Neural progenitor cell (in vitro differentiated cells): Measurements from ENCODE around the gene PLD5. TPM values are rescaled to one million over a fixed set of nuclear protein-coding genes. Genes with fewer than 3 reads are reported as not detected.
"Not testable (repeated sequence)": the region's sequence is repeated elsewhere in the genome, so short reads cannot be mapped to it uniquely, and the experiment has no call there.

Source experiments
- DNase-seq: peaks from one replicate; pipeline ENCODE4 v3.0.0-alpha.2; 2016; ENCODE audit warnings: low spot score
- H2AFZ ChIP-seq: fragments of 200-600 bp; sonication (generic); replicated peaks from 2 replicates; pipeline ENCODE4 v1.6.1; 2016; ENCODE audit warnings: antibody characterized with exemption
- H3F3A ChIP-seq: fragments of 200-600 bp; sonication (generic); 2 replicates; pipeline ENCODE4 v1.6.1; 2016; ENCODE audit warnings: antibody characterized with exemption, low read depth
- H3K27ac ChIP-seq: fragments of 200-600 bp; sonication (generic); 2 replicates; pipeline ENCODE4 v1.5.1; 2016; ENCODE audit warnings: mild to moderate bottlenecking
- H3K27me3 ChIP-seq: fragments of 200-600 bp; sonication (generic); 2 replicates; pipeline ENCODE4 v1.6.1; 2016; ENCODE audit warnings: mild to moderate bottlenecking, moderate library complexity
- H3K36me3 ChIP-seq: fragments of 200-600 bp; sonication (generic); 2 replicates; pipeline ENCODE4 v1.5.1; 2016
- H3K4me1 ChIP-seq: fragments of 200-600 bp; sonication (generic); 2 replicates; pipeline ENCODE4 v1.6.1; 2016; ENCODE audit warnings: mixed run types
- H3K4me2 ChIP-seq: fragments of 200-600 bp; sonication (generic); 2 replicates; pipeline ENCODE4 v1.6.1; 2016
- H3K4me3 ChIP-seq: fragments of 200-600 bp; sonication (generic); 2 replicates; pipeline ENCODE4 v1.5.1; 2016
- H3K79me2 ChIP-seq: fragments of 200-600 bp; sonication (generic); 2 replicates; pipeline ENCODE4 v1.6.1; 2016; ENCODE audit warnings: low read depth
- H3K9ac ChIP-seq: fragments of 200-600 bp; sonication (generic); 2 replicates; pipeline ENCODE4 v1.6.1; 2016
- H3K9me3 ChIP-seq: fragments of 200-600 bp; sonication (generic); 2 replicates; pipeline ENCODE4 v1.5.1; 2016; ENCODE audit warnings: low read depth
- H4K20me1 ChIP-seq: fragments of 200-600 bp; sonication (generic); 2 replicates; pipeline ENCODE4 v1.6.1; 2016; ENCODE audit warnings: low read depth
- H3K27ac Mint-ChIP-seq: 3 replicates; pipeline ENCODE4 v1.8.0; 2021; ENCODE audit warnings: mixed read lengths
- H3K27me3 Mint-ChIP-seq: 2 replicates; pipeline ENCODE4 v1.8.0; 2022; ENCODE audit warnings: low read depth, mild to moderate bottlenecking, inconsistent platforms, moderate library complexity, mixed read lengths; ENCODE audit not compliant: insufficient read depth
- H3K36me3 Mint-ChIP-seq: 3 replicates; pipeline ENCODE4 v1.8.0; 2021; ENCODE audit warnings: mixed read lengths
- H3K4me1 Mint-ChIP-seq: 3 replicates; pipeline ENCODE4 v1.8.0; 2021; ENCODE audit warnings: mixed read lengths
- H3K4me3 Mint-ChIP-seq: 3 replicates; pipeline ENCODE4 v1.8.0; 2021; ENCODE audit warnings: mild to moderate bottlenecking, moderate library complexity, mixed read lengths
- H3K9me3 Mint-ChIP-seq: 3 replicates; pipeline ENCODE4 v1.8.0; 2020; ENCODE audit warnings: mixed read lengths
- EZH2 ChIP-seq: fragments of 200-600 bp; sonication (generic); IDR thresholded peaks from 2 replicates; pipeline ENCODE4 v1.6.1; 2017; ENCODE audit warnings: antibody characterized with exemption, mild to moderate bottlenecking, moderate library complexity
- EZH2phosphoT487 ChIP-seq: fragments of 200-600 bp; sonication (generic); IDR thresholded peaks from 2 replicates; pipeline ENCODE4 v1.6.1; 2017; ENCODE audit warnings: antibody characterized with exemption
- total RNA-seq: library from RNA; depleted of rRNA; stranded (reverse); fragments of >200 nt; gene quantifications from 2 replicates; pipeline ENCODE4 v1.2.3, GENCODE V29; 2015; ENCODE audit warnings: low replicate concordance
- TF ChIP-seq, protein P1 (sequence below): fragments of 200-600 bp; sonication (generic); IDR thresholded peaks from 2 replicates; pipeline ENCODE4 v1.5.1; 2017; ENCODE audit warnings: antibody characterized with exemption, mild to moderate bottlenecking

Gene PLD5
- total RNA-seq, 1 donor from 2014 or later, result 1.8 TPM

DNA sequence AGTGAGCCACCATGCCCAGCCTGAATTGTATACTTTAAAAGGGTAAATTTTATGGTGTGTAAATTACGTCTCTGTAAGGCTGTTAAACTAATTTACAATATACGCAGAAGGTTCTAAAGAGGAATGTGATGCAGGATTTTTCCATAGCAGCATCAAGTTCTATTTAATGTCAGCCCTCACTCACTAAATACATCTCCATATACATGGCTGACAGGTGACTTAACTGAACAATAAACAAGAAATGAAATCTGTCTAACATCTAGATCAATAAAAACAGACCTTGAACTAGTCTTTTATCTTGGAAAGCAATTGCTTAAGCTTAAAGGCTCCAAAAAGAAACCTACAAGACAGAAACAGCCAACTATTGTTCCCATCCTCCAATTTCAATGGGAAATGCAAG is 404.1 kb downstream of the PLD5 start:
- Histone ChIP-seq H2AFZ (no peak overlapping the region), H3K27ac (no peak overlapping the region), H3F3A (no peaks in the 10 kb centered on the region), H3K4me2 (no peak overlapping the region), H3K4me1 (no peaks in the 10 kb centered on the region), H3K27me3 (no peaks in the 10 kb centered on the region), H3K9ac (no peak overlapping the region), H3K36me3 (no peaks in the 10 kb centered on the region), H4K20me1 (no peaks in the 10 kb centered on the region), H3K79me2 (no peaks in the 10 kb centered on the region), H3K4me3 (no peak overlapping the region), H3K9me3 (no peaks in the 10 kb centered on the region)
- Mint-ChIP-seq H3K9me3 (peaks cover 3% of the 10 kb centered on the region), H3K27me3 (no peaks in the 10 kb centered on the region), H3K27ac (no peak overlapping the region), H3K4me1 (no peaks in the 10 kb centered on the region), H3K4me3 (no peak overlapping the region), H3K36me3 (no peaks in the 10 kb centered on the region)
- TF ChIP-seq EZH2 (no peak), EZH2phosphoT487 (no peak)
- TF ChIP-seq, protein P1, sequence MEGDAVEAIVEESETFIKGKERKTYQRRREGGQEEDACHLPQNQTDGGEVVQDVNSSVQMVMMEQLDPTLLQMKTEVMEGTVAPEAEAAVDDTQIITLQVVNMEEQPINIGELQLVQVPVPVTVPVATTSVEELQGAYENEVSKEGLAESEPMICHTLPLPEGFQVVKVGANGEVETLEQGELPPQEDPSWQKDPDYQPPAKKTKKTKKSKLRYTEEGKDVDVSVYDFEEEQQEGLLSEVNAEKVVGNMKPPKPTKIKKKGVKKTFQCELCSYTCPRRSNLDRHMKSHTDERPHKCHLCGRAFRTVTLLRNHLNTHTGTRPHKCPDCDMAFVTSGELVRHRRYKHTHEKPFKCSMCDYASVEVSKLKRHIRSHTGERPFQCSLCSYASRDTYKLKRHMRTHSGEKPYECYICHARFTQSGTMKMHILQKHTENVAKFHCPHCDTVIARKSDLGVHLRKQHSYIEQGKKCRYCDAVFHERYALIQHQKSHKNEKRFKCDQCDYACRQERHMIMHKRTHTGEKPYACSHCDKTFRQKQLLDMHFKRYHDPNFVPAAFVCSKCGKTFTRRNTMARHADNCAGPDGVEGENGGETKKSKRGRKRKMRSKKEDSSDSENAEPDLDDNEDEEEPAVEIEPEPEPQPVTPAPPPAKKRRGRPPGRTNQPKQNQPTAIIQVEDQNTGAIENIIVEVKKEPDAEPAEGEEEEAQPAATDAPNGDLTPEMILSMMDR, result no peak
- DNase-seq, result no peak

DNA sequence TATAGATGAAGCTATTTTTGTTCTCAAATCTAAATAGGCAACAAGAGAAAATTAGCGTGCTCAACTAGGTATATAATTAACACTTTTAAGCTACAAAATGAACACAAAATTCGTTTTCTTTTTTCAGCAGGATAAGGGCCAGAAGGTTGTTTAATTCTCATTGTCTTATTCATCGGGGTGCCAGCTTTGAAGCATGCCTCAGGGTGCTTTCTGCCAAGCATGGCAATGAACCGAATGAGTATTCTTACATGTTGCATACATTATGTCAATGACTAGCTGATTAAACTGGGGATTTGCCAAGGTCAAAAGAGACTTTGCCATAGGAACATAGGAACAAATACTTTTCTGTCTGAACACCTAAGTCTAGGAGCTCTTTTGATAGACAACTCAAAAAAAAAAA is 423.6 kb downstream of the PLD5 start:
- DNase-seq, result no peak
- Histone ChIP-seq H3K4me2 (no peak overlapping the region), H3K36me3 (no peaks in the 10 kb centered on the region), H3K27me3 (no peaks in the 10 kb centered on the region), H3K27ac (no peak overlapping the region), H3K9me3 (no peaks in the 10 kb centered on the region), H3K4me3 (no peak overlapping the region), H3F3A (no peaks in the 10 kb centered on the region), H3K4me1 (no peaks in the 10 kb centered on the region), H3K79me2 (no peaks in the 10 kb centered on the region), H4K20me1 (no peaks in the 10 kb centered on the region), H2AFZ (no peak overlapping the region), H3K9ac (no peak overlapping the region)
- Mint-ChIP-seq H3K4me3 (no peak overlapping the region), H3K27ac (no peak overlapping the region), H3K36me3 (no peaks in the 10 kb centered on the region), H3K4me1 (no peaks in the 10 kb centered on the region), H3K27me3 (no peaks in the 10 kb centered on the region), H3K9me3 (no peaks in the 10 kb centered on the region)
- no peak for TF ChIP-seq EZH2
- TF ChIP-seq, protein P1, result no peak
- no peak for TF ChIP-seq EZH2phosphoT487

DNA sequence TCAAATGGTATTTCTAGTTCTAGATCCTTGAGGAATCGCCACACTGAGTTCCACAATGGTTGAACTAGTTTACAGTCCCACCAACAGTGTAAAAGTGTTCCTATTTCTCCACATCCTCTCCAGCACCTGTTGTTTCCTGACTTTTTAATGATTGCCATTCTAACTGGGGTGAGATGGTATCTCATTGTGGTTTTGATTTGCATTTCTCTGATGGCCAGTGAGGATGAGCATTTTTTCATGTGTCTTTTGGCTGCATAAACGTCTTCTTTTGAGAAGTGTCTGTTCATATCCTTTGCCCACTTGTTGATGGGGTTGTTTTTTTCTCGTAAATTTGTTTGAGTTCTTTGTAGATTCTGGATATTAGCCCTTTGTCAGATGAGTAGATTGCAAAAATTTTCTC is 427.2 kb downstream of the PLD5 start:
- not testable (repeated sequence) for H3K9ac ChIP-seq, H3K4me2 ChIP-seq, DNase-seq, H3K27me3 ChIP-seq, H3K9me3 Mint-ChIP-seq, H3K4me3 Mint-ChIP-seq, H4K20me1 ChIP-seq, H3K79me2 ChIP-seq, H3K36me3 ChIP-seq, H3K9me3 ChIP-seq, H3K4me1 Mint-ChIP-seq, H3F3A ChIP-seq, H2AFZ ChIP-seq, H3K27ac Mint-ChIP-seq, H3K4me1 ChIP-seq, H3K27me3 Mint-ChIP-seq, H3K36me3 Mint-ChIP-seq, H3K4me3 ChIP-seq, H3K27ac ChIP-seq

- Histone ChIP-seq H3K9ac (no peak overlapping the region), H2AFZ (no peak overlapping the region), H3K27ac (no peak overlapping the region), H3K9me3 (no peaks in the 10 kb centered on the region), H3K4me1 (no peaks in the 10 kb centered on the region), H3K4me3 (no peak overlapping the region), H3K27me3 (no peaks in the 10 kb centered on the region), H3K79me2 (no peaks in the 10 kb centered on the region), H3K36me3 (no peaks in the 10 kb centered on the region), H4K20me1 (no peaks in the 10 kb centered on the region), H3F3A (no peaks in the 10 kb centered on the region), H3K4me2 (no peak overlapping the region)
- H3K9me3 Mint-ChIP-seq, result no peaks in the 10 kb centered on the region
- TF ChIP-seq EZH2phosphoT487 (no peak), EZH2 (no peak)
- TF ChIP-seq, protein P1, result no peak
- H3K4me3 Mint-ChIP-seq, result no peak overlapping the region
- no peaks in the 10 kb centered on the region for H3K4me1 Mint-ChIP-seq
- no peak for DNase-seq
- H3K27me3 Mint-ChIP-seq, result no peaks in the 10 kb centered on the region
- H3K27ac Mint-ChIP-seq, result no peak overlapping the region
- H3K36me3 Mint-ChIP-seq, result no peaks in the 10 kb centered on the region
These were observed 431.4 kb downstream of the PLD5 start for GRCh38 chr1:242093116-242093515.
